ENCODE data around the gene MYOG.

MYOG gene

DNA sequence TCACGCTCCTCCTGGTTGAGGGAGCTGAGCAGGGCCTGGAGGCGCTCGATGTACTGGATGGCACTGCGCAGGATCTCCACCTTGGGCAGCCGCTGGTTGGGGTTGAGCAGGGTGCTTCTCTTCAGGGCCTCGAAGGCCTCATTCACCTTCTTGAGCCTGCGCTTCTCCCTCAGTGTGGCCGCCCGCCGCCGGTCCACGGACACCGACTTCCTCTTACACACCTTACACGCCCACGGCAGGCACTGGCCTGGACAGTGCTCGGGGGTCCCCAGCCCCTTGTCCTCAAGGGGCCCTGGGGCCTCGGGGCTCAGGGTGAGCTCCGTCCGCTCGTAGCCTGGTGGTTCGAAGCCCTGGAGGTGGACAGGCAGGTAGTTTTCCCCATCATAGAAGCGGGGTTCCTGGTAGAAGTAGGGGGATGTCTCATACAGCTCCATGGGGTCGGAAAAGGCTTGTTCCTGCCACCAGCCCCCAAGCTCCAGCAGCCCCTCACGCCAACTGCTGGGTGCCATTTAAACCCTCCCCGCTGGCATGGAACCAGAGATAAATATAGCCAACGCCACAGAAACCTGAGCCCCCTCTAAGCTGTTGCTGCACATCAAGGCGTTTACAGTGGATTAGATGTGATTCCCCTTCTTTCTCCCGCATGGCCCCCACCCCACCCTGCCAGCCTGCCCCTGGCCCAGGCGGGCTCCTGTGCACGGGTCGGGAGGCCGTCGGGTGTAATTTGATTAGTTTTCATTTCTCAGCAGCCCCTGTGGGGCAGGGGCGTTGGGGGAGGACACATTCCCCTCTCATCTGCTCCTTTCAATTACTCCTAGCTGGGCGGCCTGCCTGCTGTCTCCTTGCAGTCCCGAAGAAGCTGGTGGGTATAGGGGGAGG is at the start of gene MYOG:
TSS of gene MYOG (minus strand) at position 485 of the 879 bp plus-strand sequence. CDS start at position 434, 51 bp downstream.
- peak; percentile 15 for DNase-seq

DNA sequence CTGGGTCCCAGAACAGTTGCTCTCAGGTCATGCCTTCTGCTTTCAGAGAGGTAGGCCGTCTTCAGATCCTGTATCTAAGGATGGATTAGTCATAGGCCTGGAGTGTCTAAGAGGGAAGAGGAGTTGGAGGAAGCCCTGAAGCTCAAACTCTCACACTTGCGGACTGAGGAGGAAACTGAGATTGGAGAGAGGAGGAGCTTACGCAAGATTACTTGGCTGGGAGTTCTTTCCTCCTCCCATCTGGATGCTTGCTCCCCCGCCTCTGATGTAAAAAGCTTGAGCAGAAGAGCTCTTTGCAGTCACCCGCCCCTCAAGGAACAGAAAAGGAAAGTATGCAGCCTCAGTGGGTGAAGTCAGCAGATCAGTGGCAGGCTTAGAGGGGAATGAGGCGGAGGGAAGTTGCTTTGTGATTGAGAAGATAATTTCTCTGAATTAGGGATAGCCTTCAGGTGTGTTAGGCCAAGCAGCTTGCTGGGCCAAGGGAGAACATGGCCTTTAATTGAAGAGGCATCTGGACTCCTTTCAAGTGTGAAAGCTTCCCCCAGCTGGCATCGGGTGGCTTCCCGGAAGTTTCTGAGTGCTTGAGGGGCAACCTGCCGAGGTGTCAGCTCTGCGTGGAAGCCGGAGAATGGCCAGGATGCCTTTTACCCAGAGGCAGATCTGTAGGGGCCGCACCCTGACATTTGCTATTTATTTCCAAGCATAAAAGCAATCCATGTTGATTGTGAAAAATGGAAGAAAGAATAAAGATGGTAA is 48.3 kb upstream of the MYOG start:
- no peak for DNase-seq

DNA sequence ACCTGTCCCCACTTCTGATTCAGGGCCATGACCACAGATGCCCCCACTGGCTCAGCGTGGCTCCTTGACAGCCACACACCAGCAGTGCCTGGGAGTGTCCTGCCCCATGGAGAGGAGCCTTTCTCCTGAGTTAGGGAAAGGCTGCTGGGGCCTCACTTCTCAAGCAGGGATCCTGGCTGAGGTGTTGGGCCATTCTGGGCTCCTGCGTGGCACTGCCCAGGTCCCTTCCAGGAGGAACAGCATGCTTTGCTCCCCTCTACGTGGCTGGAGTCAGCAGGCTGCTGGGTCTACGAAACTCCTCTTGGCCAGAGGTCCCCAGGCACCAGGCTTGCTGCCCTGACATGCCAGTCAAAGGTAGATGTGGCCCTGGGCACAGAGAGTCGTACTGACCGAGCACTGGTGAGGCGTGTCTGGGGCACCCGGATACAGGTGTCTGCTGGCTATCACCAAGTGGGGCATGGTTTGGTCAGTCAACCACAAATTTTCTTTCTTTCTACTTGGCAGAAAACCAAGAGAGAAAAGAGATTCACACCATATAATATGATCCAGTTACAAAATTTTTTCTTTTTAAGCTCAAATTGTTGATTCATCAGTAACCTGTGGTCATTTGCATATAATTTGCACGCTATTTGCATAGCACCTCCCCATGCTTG is 45.9 kb upstream of the MYOG start:
- no peak for DNase-seq

DNA sequence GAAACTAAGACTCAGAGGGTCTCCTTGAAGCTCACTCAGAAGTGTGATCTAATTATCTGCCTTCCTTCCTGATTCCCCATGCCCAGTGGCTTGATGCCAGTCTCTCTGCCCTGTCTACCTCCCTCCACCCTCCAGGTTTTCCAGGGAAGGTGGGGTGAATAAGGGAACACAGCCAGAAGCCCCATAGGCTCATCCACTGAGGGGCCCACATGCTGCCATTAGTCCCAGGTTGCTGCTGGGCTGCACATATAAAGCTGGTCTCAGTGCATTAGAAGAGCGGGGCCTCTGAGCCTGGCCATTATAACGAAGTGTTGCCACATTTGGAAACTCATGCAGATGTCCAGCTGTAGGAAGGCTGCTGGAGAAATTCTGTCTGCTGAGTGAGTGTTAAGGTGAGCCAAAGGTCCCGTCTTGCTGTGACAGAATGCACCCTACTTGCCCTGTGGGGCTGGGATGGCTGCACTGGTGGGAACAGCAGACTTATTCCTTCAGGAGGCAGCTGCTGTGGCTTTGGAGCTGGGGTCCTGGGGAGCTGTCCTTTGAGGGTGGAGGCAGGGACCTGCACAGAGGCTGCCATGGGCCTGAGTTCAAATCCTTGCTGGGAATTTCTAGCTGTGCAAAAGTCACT is 44.7 kb upstream of the MYOG start:
- DNase-seq: no peak

DNA sequence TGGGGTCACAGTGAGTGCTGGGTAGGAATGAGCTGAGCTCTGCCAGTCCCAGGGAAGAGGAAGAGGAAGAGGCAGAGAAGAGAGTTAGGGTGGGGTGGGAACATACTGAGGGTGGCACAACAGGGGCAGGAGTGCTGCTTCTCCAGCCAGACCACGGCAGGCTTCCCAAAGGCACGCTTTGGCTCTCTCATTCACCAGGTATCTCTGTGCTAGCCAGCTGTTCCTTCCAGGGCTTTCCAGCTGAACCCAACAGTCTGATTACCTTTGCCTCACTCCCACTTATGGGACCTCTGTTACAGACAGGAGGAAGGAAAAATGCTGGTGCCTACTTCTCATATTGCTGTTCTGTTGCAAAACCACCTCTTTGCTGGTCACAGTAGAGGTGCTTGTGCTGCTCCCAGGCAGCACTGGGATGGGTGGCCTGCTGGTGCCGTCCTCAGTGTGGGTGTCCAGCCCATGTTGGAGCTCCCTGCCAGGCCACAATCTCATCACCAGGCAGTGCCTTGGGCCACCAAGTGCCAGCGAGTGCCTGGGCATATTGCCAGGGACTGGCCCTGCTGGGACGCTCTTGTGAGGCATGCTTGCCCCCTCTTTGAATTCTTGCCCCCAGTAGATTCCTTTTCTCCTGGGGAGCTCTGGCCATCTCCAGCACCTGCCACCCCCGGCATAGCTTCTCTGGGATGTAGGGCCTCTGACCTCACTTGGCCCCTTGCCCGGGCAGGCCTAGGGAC is 43.9 kb upstream of the MYOG start:
- no peak for DNase-seq

DNA sequence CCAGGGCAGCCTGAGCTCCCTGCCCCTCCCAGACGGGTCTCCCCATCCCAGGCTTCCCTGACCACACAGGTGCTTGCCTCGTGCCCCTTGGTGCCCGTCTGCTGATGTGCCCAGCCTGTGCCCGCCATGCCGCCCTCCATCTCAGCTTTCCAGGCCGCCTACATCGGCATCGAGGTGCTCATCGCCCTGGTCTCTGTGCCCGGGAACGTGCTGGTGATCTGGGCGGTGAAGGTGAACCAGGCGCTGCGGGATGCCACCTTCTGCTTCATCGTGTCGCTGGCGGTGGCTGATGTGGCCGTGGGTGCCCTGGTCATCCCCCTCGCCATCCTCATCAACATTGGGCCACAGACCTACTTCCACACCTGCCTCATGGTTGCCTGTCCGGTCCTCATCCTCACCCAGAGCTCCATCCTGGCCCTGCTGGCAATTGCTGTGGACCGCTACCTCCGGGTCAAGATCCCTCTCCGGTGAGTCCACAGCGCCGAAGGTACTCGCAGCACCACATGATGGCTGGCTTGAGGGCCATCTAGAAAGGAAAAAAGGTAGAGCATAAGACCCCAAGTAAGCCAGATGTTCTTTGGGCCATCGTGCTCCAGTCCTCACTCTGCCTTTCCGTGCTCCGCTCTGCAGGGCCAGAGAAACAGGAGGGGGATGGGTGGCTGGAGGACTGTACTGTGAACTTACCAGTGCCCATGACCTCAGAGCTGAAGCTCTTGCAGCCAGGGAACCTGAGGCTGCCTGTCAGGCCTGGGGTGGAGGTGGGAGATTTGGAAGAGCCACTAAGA is 43.1 kb upstream of the MYOG start:
- DNase-seq: no peak

DNA sequence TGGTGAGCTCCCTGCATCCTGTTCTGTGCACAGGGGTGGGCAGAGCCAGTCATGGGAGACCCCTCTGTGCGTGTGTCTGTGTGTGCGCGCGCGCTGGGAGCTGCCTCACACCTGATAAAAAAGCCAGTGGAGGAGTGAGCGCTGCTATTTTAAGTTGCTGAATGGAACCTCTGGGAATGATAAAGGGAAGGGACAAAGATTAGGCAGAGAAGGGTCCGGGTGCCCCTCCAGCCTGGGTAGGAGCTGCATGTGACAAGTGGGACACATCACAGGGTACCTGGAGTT is 42.6 kb upstream of the MYOG start:
- DNase-seq: no peak

DNA sequence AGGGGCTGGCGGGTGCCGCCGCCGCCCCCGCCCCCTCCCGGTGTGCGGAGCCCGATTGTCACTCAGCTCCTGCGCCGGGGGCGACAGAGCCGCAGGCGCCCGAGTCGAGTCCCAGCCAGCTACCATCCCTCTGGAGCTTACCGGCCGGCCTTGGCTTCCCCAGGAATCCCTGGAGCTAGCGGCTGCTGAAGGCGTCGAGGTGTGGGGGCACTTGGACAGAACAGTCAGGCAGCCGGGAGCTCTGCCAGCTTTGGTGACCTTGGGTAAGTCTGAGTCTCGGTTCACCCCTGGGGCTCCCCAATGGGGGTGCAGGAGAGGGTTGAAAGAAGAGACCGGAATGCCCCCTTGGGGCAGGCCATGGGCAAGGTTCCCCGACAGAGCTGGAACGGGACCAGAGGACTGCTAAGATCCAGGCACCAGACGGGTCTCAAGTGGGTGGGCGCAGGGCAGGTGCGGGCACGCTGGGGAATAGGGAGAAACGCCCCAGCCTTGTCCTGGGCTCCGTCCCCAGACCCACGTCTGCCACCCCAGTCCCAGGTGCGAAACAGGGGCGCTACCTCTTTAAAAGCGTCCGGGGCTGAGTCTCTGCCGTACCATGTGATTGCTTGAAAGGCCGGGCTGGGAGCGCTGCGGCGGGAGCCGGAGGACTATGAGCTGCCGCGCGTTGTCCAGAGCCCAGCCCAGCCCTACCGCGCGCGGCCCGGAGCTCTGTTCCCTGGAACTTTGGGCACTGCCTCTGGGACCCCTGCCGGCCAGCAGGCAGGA is 42.0 kb upstream of the MYOG start, which contains the start of gene ADORA1:
TSS of gene ADORA1 (plus strand) at position 61 of the 765 bp plus-strand sequence. CDS start 1,116 bp downstream, outside the sequence.
- DNase-seq: peak; percentile 36

DNA sequence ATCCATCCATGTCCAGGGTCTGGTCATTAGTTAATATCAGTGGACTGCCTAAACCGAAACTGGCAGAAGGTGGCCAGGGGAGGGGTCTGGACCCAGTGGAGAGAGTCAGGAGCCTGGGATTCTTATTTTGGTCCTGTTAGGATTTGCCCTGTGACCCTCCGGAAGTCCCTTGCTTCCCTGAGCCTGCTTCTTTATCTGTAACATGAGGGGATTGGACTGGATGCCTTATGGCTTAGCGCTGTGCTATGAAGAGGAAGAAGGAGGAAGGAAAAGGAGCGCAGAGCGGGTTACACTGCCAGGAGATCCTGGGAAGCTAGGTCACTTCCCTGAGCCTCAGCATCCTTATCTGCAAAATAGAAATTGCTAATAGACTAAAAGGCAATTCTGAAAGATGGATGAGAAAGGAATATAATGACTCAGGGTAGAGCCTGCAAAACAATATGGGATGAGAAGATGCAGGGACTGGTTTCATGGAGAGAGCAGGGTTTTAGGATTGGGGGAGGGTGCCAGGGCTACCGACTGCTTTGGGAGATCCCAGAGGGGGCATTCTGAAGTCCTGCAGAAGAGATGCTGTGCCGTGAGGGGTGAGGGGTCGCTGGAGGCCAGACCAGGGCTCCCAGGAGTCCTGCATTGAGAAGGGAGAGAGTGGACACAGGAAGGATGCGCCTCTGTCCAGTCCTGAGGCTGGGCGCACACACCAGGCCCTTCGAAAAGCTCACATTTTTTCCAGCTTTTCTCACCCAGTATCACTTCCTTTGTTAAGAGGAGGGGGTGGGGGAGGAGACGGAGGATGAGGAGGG is 41.3 kb upstream of the MYOG start:
- DNase-seq: no peak

DNA sequence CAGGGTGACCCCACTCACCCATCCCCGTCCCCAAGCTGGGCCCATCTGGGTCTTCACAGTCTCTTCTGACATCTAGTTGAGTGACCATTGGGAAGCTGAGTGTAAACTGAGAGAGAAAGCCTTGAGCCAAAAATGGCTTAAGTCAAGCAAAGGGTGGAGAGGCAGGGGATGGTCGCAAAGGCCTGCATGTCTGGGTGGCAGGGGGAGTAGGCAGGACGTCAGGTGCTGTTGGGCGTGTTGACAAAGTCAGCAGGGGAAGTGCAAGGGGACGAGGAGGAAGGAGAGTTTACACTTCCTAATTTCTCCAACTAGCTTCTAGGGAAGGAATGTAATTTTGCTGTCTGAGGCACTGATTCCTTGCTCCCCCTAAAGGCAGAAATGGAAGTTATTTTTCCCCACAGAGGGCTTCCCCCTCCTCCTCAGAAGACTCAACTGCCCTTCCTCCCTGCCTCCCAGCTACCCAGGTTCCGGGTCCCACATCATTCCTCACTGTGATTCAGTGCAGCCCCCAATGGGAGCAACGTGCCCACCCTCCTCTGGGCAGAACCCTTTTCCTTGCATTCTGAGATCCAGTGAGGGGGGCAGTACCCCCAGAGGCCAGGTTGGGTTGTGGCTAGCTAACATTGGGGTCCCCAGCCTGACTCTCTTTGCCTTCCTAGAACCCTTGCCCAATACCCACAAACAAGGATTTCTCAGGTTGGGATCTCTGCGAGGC is 40.5 kb upstream of the MYOG start:
- no peak for DNase-seq

DNA sequence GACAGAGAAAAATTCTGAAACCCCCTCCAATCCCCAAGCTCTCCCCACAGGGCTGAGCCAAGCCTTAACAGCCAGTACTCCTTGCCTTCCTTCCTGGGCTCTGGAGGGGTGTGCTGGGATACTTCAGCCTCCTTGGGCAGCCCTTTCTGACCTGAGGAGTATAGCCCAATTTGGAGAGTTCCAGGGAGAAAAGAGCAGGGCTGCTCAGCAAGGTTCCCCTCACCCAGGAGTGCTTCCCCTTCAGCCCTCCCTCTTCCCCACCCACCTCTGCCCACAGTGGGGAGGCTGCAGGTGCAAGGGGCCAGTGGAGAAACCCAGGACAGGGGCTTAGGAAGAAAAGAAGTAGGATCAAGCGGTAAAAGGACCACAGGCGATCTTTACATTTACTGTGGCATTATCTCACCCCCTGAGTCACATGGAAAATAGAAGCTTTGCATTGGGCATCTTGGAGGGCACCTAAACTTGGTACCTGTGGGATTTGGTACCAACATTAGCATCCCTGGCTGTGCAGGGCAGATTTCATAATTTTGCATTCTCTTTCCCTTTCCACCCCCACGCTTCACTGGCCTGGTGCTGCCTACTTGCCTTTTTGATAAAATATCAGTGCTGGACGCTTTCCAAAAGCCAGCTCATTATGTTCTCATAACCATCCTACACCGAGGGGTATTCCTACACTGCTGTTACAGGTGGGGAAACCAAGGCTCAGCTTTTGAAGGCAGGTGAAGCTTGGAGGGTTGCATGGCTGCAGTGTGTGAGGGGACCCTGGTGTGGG is 38.9 kb upstream of the MYOG start:
- no peak for DNase-seq

DNA sequence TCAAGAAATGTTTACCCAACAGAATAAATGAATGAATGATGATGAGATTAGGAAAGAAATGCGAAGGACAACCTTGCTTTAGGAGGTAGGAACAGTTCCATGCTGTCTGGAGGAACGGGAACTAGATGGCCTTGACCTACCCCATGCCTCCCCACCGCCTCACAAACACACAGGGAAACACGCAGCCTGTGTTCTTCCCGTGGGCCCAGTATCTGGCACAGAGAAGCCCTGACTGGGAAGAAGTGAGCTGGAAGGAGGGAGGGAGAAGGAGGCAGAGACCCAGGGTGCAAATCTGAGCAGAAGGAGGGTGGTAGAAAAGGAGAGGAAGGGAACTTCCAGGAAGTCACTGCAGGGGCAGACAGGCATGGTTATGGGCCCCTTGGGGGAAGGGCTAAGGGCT is 38.2 kb upstream of the MYOG start:
- no peak for DNase-seq

DNA sequence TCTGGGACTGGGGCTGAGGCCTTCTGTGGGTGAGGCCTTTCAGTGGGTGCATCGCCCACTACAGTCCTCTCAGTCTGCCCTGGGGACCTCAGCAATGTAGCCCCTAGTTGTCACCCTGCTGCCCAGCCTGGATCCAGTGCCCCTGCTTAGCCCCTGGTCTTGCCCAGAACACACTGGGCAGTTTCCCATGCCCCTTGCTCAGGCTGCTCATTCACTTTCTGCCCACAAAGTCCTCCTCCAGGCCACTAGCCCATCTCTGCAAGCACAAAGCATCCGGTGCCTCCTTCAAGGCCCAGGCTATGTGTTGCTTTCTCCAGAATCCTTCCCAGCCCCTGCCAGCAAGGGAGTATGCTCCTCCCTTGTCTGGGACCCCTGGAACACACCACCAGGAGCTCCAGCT is 36.3 kb upstream of the MYOG start:
- DNase-seq: no peak

DNA sequence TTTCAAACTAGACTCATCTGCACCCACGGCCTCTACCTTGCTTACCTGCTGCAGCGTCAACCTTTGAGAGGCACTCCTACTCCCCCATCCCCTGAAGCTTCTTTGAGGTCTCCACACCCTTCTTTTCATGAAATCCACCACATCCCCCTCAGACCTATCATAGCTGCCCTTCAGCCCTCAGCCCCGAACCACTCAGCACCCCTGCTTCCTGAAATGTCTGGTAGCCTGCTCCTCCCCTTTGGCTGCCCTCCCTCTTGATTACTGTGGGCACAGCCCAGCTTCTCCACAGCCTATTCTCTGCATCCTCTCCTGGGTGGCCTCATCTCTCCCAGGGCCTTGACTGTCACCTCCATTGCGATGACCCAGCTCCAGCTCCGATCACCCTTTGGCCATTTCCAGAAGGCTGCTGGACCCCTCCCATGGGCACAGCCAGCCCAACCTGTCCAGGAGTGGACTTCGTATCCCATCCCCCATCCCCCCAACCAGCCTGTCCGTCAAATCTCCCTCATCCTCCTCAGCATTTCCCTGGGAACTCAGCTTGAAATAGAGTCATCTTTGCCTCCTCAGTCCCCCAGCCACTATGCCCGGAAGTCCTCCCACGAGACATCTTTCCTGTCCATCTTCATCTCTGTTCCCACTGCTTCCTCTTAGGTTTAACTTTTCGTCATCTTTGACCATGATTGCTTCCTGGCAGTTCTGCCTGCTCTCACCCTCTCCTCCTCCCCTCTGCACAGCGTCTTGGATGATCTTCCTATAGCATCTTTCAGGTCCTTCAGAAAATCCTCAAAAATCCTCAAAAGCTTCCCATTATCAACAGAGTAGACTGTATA is 35.6 kb upstream of the MYOG start:
- DNase-seq: no peak

DNA sequence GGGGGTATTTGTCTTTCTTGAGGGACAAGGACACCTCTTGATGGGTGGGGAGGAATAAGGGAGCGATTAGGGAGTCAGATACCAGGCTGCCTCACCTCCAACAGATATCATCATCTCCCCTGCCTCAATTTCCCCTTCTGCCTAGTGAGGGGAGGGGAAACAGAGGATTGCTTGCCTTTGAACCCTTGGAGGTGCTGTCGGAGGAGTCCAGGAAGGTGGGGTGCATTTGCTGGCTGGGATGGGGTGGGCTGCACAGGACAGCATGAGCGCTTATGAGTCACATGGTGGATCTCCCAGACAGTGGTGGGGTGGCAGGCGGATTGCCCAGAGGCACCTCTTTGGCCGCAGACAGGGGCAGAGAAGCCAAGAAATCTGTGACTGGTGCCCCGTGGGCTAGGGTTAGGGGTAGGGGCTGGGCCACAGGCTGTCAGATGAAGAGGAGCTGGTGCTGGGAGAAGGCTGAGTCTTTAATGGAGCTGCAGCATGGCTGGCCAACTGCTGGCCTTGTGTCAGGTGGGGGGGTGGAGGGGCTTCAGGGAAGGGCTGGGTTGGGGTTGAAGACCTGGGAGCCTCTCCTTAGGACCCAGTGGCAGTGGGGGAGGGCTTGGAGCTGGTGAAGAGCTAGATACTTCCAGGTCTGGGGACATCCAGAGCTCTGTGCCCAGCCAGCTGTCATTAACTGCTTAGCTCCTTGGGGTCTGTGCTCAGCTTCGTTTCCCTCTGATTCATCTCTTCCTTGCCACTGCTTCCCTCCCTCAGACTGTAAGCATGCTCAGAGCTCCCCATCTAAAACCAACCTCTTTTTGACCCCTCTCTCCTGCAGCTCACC is 34.7 kb upstream of the MYOG start:
- no peak for DNase-seq
